Sciatic nerve (tissue), 2 donors: ENCODE data around the gene ZNF512B. TPM values are rescaled to one million over a fixed set of nuclear protein-coding genes. Genes with fewer than 3 reads are reported as not detected.
A peak's percentile ranks its signal among the peaks of the same experiment; 100 is the strongest.

ENCODE experiments used
- ATAC-seq: fragments of 200-7000 bp; cut with Tn5 transposase; one replicate; pipeline ENCODE4 v1.9.1; 2020; ENCODE audit warnings: mild to moderate bottlenecking, moderate library complexity
- DNase-seq: peaks from one replicate; pipeline ENCODE4 v3.0.0-alpha.2; 2020; ENCODE audit warnings: low spot score
- intact Hi-C: fragments of 100-400 bp; cut with DNase I; formaldehyde crosslinking; loops from one replicate; pipeline ENCODE4 v1.14.2; 2022
- total RNA-seq: library from RNA; stranded (reverse); fragmentation: NEBNext Ultra II Directional; extraction: Animal tissue kit (Norgen Biotek cat#: 25700); gene quantifications from one replicate; pipeline ENCODE4 v1.2.1, GENCODE V29; 2021
- donor health status: DM: no; HTN: no; CAD: no.
- donor health status: DM: no; HTN: no; CAD: no.

The ZNF512B gene
- total RNA-seq, 1 donor from 2014 or later = 13.6 TPM

DNA sequence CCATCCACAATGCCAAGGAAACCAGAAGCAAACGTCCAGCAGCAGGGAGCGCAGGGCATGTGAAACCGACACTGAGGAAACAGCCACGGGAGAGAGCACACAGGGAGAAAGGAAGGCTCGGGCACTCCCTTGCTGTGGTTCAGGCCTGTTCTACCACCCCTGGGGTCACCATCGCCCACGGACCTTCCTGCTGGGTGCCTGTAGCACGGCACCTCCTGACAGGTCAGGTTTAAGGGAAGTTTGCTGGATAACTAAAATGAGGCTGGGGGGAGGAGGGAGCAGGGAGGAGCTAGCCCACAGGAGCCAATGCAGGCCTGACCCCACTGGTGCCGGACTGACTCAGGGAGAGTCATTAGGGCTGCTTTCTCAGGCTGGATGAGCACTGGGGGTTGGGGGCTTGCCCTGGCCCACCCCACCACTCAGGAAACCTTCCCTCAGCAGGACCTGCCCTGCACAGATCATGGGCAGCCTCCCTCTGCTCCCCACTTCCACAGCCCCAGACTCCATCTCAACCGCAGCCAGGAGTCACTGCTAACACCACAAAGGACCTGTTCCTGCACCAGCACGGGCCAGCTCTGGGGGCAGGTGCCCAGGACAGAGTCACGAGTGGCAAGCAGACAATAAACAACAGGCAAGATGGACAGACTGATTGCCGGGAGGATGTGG lies 15.8 kb downstream of the ZNF512B start:
- intact Hi-C loops = no loop called here
- ATAC-seq = no peak
- no peak for DNase-seq

DNA sequence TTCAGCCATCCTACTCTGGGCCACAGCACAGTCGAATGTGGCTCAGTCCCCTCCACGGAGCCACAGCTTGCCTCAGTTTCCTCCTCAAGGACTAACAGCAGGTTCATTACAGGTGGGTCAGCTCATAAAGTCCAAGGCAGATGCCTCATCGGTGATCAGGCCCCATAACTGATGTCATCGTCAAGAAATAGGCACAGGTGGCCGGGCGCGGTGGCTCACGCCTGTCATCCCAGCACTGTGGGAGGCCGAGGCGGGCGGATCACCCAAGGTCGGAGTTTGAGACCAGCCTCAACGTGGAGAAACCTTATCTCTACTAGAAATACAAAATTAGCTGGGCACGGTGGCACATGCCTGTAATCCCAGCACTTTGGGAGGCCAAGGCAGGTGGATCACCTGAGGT lies 17.0 kb downstream of the ZNF512B start:
- ATAC-seq (no peak), DNase-seq (no peak)
- intact Hi-C loops = no loop called here

DNA sequence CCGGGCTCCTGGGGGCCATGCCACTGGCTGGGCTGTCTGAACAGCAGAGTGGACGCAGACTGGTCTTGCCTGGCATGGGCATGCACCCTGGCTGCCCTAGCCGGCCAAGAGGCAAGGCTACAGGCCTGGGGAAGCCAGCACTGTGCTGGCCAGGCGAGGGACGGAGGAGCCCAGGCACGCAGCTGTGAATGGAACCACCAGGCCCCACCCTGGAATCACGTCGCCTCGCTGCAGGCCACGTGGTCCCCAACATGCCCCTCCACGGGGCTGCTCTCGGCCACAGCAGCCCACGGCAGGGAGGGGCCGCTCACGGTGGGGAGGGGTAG lies 17.6 kb downstream of the ZNF512B start:
- intact Hi-C loops = no loop called here
- no peak for ATAC-seq
- no peak for DNase-seq

GRCh38 chr20:63951398-63952209 lies 18.1 kb downstream of the ZNF512B start:
- intact Hi-C loops = no loop called here
- DNase-seq (no peak), ATAC-seq (no peak)

DNA sequence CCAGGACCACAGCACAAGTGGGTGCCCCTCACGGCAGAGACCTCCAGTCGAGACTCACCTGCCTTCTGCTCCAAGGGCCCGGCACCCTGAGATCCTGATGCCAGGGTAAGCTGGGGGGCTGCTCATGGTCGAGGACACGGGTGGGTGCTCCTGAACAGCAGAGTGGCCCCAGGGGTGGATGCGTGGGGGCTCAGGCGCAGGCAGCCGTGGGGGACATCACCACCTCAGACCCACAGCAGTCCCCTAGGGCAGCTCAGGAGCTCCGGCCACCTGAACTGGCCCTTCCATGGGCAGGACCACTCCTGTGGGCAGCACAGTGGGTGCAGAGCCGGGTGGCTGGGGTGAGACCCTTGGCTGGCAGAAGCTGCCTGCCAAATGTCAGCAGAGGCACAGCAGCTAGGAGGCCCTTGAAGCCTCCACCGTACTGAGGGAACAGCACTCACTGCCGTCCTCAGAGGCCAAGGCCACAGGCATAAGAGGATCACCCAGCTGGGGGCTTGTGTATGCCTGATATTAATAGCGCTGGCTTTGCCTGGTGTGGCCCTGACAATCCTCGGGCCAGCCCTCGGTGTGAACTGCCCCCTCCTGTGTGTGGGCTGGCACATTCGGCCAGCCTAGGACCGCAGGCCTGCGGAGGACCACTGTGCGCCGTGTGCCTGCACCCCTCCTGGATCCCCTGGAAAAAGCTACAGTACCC lies 18.9 kb downstream of the ZNF512B start:
- no peak for ATAC-seq
- DNase-seq = no peak
- intact Hi-C loops = no loop called here

DNA sequence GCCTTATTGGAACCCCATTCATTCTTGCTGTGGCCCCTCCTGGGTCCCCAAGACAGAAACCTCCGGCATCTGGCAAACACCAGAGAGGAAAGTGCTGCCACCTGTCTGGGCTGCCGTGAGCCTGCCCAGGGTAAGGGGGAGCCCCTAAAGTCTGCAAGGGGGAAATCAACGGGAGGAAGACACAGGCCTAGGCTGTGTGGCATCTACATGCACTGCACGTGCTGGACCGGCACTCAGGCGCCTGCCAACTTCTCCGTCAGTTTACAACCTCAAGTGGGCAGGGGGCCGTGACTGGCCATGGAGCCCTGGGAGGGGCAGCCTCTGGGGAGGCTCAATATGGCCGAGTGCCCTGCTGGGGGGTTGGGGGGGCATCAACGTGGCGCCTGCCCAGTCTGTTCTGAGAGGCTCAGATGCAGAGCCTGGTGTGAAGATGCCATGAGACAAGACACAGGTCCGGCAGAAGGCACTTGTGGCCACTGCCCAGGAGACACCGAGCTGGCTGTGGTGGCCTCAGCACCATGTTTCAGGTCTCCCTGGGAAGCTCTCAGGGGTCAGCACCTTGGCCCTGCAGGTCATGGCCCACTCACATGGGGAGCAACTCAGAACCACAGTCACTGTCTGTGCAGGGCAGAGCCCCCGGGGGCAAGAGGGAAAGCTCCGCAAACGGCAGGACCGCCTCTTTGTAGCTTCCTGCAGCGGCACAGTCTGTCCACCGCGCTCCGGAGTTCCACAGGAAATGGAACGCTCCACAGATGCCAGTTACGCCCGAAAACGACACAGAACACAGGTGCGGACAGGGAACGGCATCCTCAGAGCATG lies 21.9 kb downstream of the ZNF512B start:
- intact Hi-C loops = no loop called here
- ATAC-seq (no peak), DNase-seq (peak; percentile 61)

GRCh38 chr20:63946986-63947637 lies 22.6 kb downstream of the ZNF512B start:
- DNase-seq (no peak), ATAC-seq (no peak)
- intact Hi-C loops = no loop called here

GRCh38 chr20:63945921-63946920 lies 23.5 kb downstream of the ZNF512B start:
- ATAC-seq (no peak), DNase-seq (no peak)
- intact Hi-C loops = no loop called here

GRCh38 chr20:63945031-63945658 lies 24.6 kb downstream of the ZNF512B start:
- intact Hi-C loops = no loop called here
- DNase-seq (no peak), ATAC-seq (no peak)

GRCh38 chr20:63944078-63944941 lies 25.4 kb downstream of the ZNF512B start:
- intact Hi-C loops = no loop called here
- DNase-seq (peak; percentile 61), ATAC-seq (no peak)

GRCh38 chr20:63943808-63944077 lies 26.0 kb downstream of the ZNF512B start:
- ATAC-seq = no peak
- no peak for DNase-seq
- intact Hi-C loops = no loop called here

DNA sequence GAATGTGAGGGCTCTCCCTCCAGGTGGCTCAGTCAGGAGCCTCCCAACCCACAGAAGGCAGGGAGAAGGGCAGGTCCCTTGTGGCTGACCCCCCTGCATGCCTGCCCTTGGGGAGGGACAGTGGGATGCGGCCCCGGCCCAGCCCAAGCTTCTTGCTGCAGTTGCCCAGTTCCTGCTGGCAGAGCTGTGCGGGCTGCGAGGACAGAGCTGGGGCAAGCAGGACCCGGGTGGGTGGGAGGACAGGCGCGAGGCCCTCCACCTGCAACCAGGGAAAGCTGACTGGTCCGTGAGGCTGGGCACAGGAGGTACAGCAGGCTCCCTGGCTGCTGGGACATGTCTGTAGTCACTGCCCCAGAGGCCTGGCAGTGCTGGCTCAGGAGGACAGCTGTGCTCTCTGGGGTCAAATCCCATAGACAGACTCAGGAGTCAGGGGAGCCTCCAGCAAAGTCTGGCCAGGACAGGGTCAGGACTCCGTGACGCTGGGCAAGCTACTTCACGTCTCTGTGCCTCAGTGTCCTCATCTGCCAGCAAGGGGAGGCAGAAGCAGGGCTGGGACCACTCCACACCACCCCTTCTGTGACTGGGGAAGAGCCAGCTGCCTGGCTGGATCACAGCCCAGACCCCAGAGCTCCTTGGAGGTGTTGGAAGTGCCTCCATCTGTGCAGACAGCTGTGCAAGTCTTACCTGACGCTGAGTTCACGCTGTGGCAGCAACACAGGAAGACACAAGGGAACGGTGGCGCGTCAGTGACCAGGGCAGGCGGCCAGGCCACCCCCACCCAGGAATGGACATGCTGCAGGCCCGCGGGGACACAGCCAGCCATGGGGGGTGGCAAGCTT lies 26.5 kb downstream of the ZNF512B start:
- ATAC-seq (no peak), DNase-seq (no peak)
- intact Hi-C loops = no loop called here

DNA sequence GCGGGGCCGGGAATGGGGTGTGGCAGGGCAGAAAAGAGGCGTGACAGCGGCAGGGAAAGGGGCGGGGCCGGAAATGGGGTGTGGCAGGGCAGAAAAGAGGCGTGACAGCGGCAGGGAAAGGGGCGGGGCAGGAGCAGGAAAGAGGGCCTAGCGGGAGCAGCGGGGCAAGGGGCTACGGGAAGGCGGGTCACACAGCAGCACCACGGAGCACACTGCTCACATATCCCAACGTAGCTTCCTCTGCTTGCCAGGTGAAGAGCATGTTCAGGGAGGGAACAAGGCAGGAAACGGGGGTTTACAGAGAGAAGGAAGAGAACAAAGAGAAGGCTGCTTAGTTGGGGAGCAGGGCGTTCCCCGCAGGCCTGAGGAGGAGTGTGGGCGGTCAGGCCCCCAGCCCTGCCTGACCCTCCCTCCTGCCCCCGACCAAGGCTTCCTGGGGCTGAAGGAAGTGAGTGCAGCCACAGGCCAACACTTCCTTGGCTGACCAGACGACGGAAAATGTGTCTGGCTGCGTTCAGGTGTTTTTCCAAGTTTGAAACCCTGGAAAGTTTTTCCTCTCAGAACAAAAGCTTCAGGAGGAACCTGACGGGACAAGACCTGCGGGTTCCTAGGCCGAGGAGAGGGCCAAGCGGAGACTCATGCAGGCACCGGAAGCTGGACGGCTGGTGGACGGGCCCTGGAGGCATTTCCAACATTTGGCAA lies 27.3 kb downstream of the ZNF512B start:
- no peak for ATAC-seq
- intact Hi-C loops = no loop called here
- no peak for DNase-seq

DNA sequence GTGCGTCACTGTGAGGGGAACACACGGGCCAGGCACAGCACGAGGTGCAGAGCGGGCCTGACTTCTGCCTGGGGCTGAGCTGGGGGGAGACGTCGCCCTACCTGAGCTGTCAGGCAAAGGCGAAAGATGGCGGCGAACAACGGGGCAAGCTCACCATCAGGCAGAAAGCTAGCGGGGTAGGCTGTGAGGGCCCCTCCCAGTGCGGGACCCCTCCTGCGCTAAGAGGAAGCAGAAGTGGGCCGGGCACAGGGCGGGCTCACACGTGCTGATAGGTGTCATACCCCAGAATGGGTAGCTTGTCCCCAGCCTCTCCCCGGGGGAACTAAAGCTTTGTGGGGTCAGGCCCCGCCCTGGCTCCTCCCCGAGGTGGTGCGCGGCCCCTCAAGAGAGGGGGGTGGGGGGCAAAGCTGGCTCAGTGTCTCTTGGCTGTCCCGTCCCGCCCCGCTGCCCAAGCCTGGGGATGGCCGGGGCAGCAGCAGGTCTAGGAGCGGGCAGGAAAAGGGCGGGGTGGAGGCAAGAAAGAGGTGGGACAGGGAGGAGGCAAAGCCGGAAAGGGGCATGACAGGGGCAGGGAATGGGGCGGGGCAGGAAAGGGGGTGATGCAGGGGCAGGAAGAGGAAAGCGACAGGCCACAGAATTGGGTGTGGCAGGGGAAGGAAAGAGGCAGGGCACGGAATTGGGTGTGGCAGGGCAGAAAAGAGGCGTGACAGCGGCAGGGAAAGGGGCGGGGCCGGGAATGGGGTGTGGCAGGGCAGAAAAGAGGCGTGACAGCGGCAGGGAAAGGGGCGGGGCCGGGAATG lies 28.2 kb downstream of the ZNF512B start:
- ATAC-seq = no peak
- DNase-seq = peak; percentile 74
- intact Hi-C loops = no loop called here
